HepG2 (cell line): ENCODE measurements around the gene RBM15B. TPM values are rescaled to one million over a fixed set of nuclear protein-coding genes. Genes with fewer than 3 reads are reported as not detected.

ENCODE experiments used
- AHR ChIP-seq: IDR thresholded peaks from 2 replicates; pipeline ENCODE4 v1.6.1; 2018; ENCODE audit warnings: missing genetic modification reagents, missing compliant biosample characterization
- ASH2L ChIP-seq: fragments of 300-600, 200-600 bp; sonication (generic); IDR thresholded peaks from 2 replicates; pipeline ENCODE4 v1.7.0; 2017; ENCODE audit warnings: low read depth, mild to moderate bottlenecking, moderate library complexity, mixed read lengths, low read length; ENCODE audit not compliant: insufficient read length
- CENPT ChIP-seq: sonication (generic); formaldehyde crosslinking; IDR thresholded peaks from 2 replicates; pipeline ENCODE4 v1.8.0; 2022; ENCODE audit warnings: low read depth, mild to moderate bottlenecking, moderate library complexity, missing genetic modification reagents
- CSRNP2 ChIP-seq: sonication (generic); formaldehyde crosslinking; conservative IDR thresholded peaks from 2 replicates; pipeline ENCODE4 v1.8.0; 2022; ENCODE audit warnings: low read depth, missing genetic modification reagents
- FIP1L1 ChIP-seq: fragments of 200-400 bp; formaldehyde crosslinking; IDR thresholded peaks from 2 replicates; pipeline ENCODE4 v1.6.1; 2018; ENCODE audit warnings: low read depth, mild to moderate bottlenecking, low read length, moderate library complexity, borderline replicate concordance; ENCODE audit not compliant: insufficient read depth
- LCORL ChIP-seq, 2 experiments: fragments of 450-650 bp in 1 of 2; sonication (generic) in 1 of 2; formaldehyde crosslinking in 1 of 2; IDR thresholded peaks; 2 replicates each; pipeline versions ENCODE4 v1.5.0 to v1.6.1; 2017 to 2020; ENCODE audit warnings: antibody characterized with exemption in 1 of 2, missing genetic modification reagents in 1 of 2
- MBNL3 ChIP-seq: fragments of 250-450 bp; sonication (Bioruptor Pico); conservative IDR thresholded peaks from 2 replicates; pipeline ENCODE4 v1.8.0; 2022; ENCODE audit warnings: mild to moderate bottlenecking, inconsistent platforms
- MIER3 ChIP-seq: IDR thresholded peaks from 2 replicates; pipeline ENCODE4 v1.6.1; 2016; ENCODE audit warnings: missing compliant biosample characterization, borderline replicate concordance
- NFYB ChIP-seq: sonication (generic); formaldehyde crosslinking; IDR thresholded peaks from 2 replicates; pipeline ENCODE4 v1.4.0; 2020; ENCODE audit warnings: missing genetic modification reagents
- NR3C1 ChIP-seq: sonication (generic); formaldehyde crosslinking; IDR thresholded peaks from 2 replicates; pipeline ENCODE4 v1.4.0; 2020; ENCODE audit warnings: missing genetic modification reagents
- RBM22 ChIP-seq: fragments of 200-400 bp; formaldehyde crosslinking; optimal IDR thresholded peaks from 2 replicates; pipeline ENCODE3; 2017; ENCODE audit warnings: mild to moderate bottlenecking, low read length, moderate library complexity
- TCF7 ChIP-seq: sonication (generic); IDR thresholded peaks from 2 replicates; pipeline ENCODE4 v1.6.1; 2016; ENCODE audit warnings: antibody characterized with exemption, low read depth
- U2AF1 ChIP-seq: fragments of 200-400 bp; formaldehyde crosslinking; optimal IDR thresholded peaks from 2 replicates; pipeline ENCODE3; 2017; ENCODE audit warnings: mild to moderate bottlenecking, low read depth, low read length
- ZBTB39 ChIP-seq: sonication (generic); formaldehyde crosslinking; IDR thresholded peaks from 2 replicates; pipeline ENCODE4 v1.5.0; 2020; ENCODE audit warnings: missing genetic modification reagents
- ZFP82 ChIP-seq: sonication (generic); formaldehyde crosslinking; IDR thresholded peaks from 2 replicates; pipeline ENCODE4 v1.5.1; 2020; ENCODE audit warnings: mild to moderate bottlenecking, missing genetic modification reagents, borderline replicate concordance
- ZFP91 ChIP-seq: sonication (generic); formaldehyde crosslinking; IDR thresholded peaks from 2 replicates; pipeline ENCODE4 v1.9.0; 2022; ENCODE audit warnings: missing genetic modification reagents, mild to moderate bottlenecking, borderline replicate concordance
- ZNF136 ChIP-seq: sonication (generic); formaldehyde crosslinking; IDR thresholded peaks from 2 replicates; pipeline ENCODE4 v1.8.1; 2022; ENCODE audit warnings: low read depth, mild to moderate bottlenecking, moderate library complexity, missing genetic modification reagents
- ZNF224 ChIP-seq: sonication (generic); formaldehyde crosslinking; IDR thresholded peaks from 2 replicates; pipeline ENCODE4 v1.5.0; 2020; ENCODE audit warnings: mild to moderate bottlenecking, missing genetic modification reagents
- ZNF501 ChIP-seq: sonication (generic); formaldehyde crosslinking; IDR thresholded peaks from 2 replicates; pipeline ENCODE4 v1.5.1; 2020; ENCODE audit warnings: mild to moderate bottlenecking, moderate library complexity, missing genetic modification reagents
- ZNF510 ChIP-seq: sonication (generic); formaldehyde crosslinking; IDR thresholded peaks from 2 replicates; pipeline ENCODE4 v1.4.0; 2020; ENCODE audit warnings: low read depth, mild to moderate bottlenecking, missing genetic modification reagents
- ZNF562 ChIP-seq: sonication (generic); formaldehyde crosslinking; IDR thresholded peaks from 2 replicates; pipeline ENCODE4 v1.8.0; 2022; ENCODE audit warnings: missing genetic modification reagents, borderline replicate concordance
- ZNF567 ChIP-seq: sonication (generic); formaldehyde crosslinking; IDR thresholded peaks from 2 replicates; pipeline ENCODE4 v1.8.1; 2023; ENCODE audit warnings: mild to moderate bottlenecking, missing genetic modification reagents, borderline replicate concordance
- ZNF607 ChIP-seq: sonication (generic); formaldehyde crosslinking; IDR thresholded peaks from 2 replicates; pipeline ENCODE4 v1.5.1; 2020; ENCODE audit warnings: missing genetic modification reagents, mild to moderate bottlenecking, borderline replicate concordance
- ZNF713 ChIP-seq: sonication (generic); formaldehyde crosslinking; IDR thresholded peaks from 2 replicates; pipeline ENCODE4 v1.4.0; 2020; ENCODE audit warnings: mild to moderate bottlenecking, missing genetic modification reagents
- ZNF816 ChIP-seq: sonication (generic); formaldehyde crosslinking; IDR thresholded peaks from 2 replicates; pipeline ENCODE4 v1.8.0; 2022; ENCODE audit warnings: missing genetic modification reagents, mild to moderate bottlenecking, borderline replicate concordance
- polyA plus RNA-seq, 8 experiments: library from polyadenylated mRNA; depleted of rRNA in 3 of 8; stranded (reverse) in 7 of 8; unstranded in 1 of 8; fragments of >200 nt; fragmentation: Illumina TruSeq in 4 of 8; extraction: Trizol in 4 of 8; gene quantifications; 2 replicates each; pipeline versions ENCODE4 v1.2.1 to v1.2.3, GENCODE V29; 2011 to 2016; ENCODE audit warnings: low read depth in 4 of 8, missing spikeins in 1 of 8, mixed read lengths in 1 of 8; ENCODE audit not compliant: insufficient read depth in 1 of 8
- total RNA-seq, 5 experiments: library from RNA; depleted of rRNA; stranded (reverse); fragments of >200 nt; fragmentation: Illumina TruSeq; extraction: Trizol; gene quantifications; 2 replicates each; pipeline ENCODE4 v1.2.3, GENCODE V29; 2016; ENCODE audit warnings: low read depth in 1 of 5

The RBM15B gene
- total and polyA plus RNA-seq, 2 of the 13 experiments (the other 11 are each of a cell fraction or from before 2014, with no cell fraction given): 8.2 to 19.3 TPM

GRCh38 chr3:51390246-51391074 lies 625 bp upstream of the RBM15B start (continued):
- TF ChIP-seq ZNF607 (no peak), MBNL3 (no peak), ASH2L (no peak), TCF7 (no peak), LCORL (IDR thresholded peaks at IDR 0.05) (no peak), LCORL (CRISPR knock-in tag; IDR thresholded peaks at IDR 0.05) (no peak; the same call in 1 of the 2 replicates), ZNF136 (CRISPR knock-in tag) (no peak), MIER3 (CRISPR knock-in tag) (no peak), ZNF562 (CRISPR knock-in tag) (no peak), ZBTB39 (CRISPR knock-in tag) (peak; percentile 78; the same call in 1 of the 2 replicates), ZNF713 (CRISPR knock-in tag) (no peak), NR3C1 (CRISPR knock-in tag) (no peak), AHR (CRISPR knock-in tag) (no peak), NFYB (no peak), FIP1L1 (peak; percentile 86; the same call in 1 of the 2 replicates), CSRNP2 (CRISPR knock-in tag) (no peak), ZNF510 (CRISPR knock-in tag) (peak; percentile 39; the same call in 1 of the 2 replicates), ZNF501 (CRISPR knock-in tag) (peak; percentile 58; the same call in 1 of the 2 replicates), RBM22 (peak; percentile 20), U2AF1 (peak; percentile 20), ZNF224 (CRISPR knock-in tag) (no peak), ZFP82 (CRISPR knock-in tag) (no peak), ZFP91 (no peak), ZNF567 (CRISPR knock-in tag) (no peak), ZNF816 (CRISPR knock-in tag) (no peak), CENPT (CRISPR knock-in tag) (no peak)
